ENCODE measurements around the gene ADIPOR2. TPM values are rescaled to one million over a fixed set of nuclear protein-coding genes. Genes with fewer than 3 reads are reported as not detected.

The ADIPOR2 gene
- total RNA-seq, 2 experiments from 2014 or later = 64.4 to 68.3 TPM

- Mint-ChIP-seq H3K36me3 (ENCODE audit: low read depth) (no peaks in the 10 kb centered on the region), H3K4me3 (no peak overlapping the region), H3K4me1 (ENCODE audit: low read depth) (peaks cover 16% of the 10 kb centered on the region), H3K27me3 (ENCODE audit: low read depth) (no peaks in the 10 kb centered on the region), H3K9me3 (ENCODE audit: insufficient read depth) (no peaks in the 10 kb centered on the region), H3K27ac (no peak overlapping the region)
- ChIA-PET POLR2A (no interaction called here), CTCF (no interaction called here)
- no peak for ATAC-seq
- DNase-seq = no peak
These were observed 115.6 kb downstream of the ADIPOR2 start for GRCh38 chr12:1806301-1807086.

- H3K27me3 Mint-ChIP-seq (ENCODE audit: low read depth) = no peaks in the 10 kb centered on the region
- CTCF ChIA-PET = no interaction called here
- H3K9me3 Mint-ChIP-seq (ENCODE audit: insufficient read depth) = no peaks in the 10 kb centered on the region
- H3K4me3 Mint-ChIP-seq = no peak overlapping the region
- DNase-seq (no peak), ATAC-seq (no peak)
- peaks cover 16% of the 10 kb centered on the region for H3K4me1 Mint-ChIP-seq (ENCODE audit: low read depth)
- H3K27ac Mint-ChIP-seq = no peak overlapping the region
- H3K36me3 Mint-ChIP-seq (ENCODE audit: low read depth) = no peaks in the 10 kb centered on the region
- POLR2A ChIA-PET = no interaction called here
These were observed 116.4 kb downstream of the ADIPOR2 start for GRCh38 chr12:1807087-1807860.

GRCh38 chr12:1808036-1808797, 117.3 kb downstream of the ADIPOR2 start:
- Mint-ChIP-seq H3K4me3 (no peak overlapping the region), H3K27ac (no peak overlapping the region), H3K27me3 (ENCODE audit: low read depth) (no peaks in the 10 kb centered on the region), H3K9me3 (ENCODE audit: insufficient read depth) (no peaks in the 10 kb centered on the region), H3K36me3 (ENCODE audit: low read depth) (no peaks in the 10 kb centered on the region), H3K4me1 (ENCODE audit: low read depth) (peaks cover 16% of the 10 kb centered on the region)
- ChIA-PET CTCF (no interaction called here), POLR2A (no interaction called here)
- no peak for ATAC-seq
- DNase-seq = no peak

GRCh38 chr12:1808798-1809480, 118.1 kb downstream of the ADIPOR2 start:
- H3K9me3 Mint-ChIP-seq (ENCODE audit: insufficient read depth) = no peaks in the 10 kb centered on the region
- no peaks in the 10 kb centered on the region for H3K27me3 Mint-ChIP-seq (ENCODE audit: low read depth)
- ATAC-seq (no peak), DNase-seq (no peak)
- no peak overlapping the region for H3K4me3 Mint-ChIP-seq
- no peaks in the 10 kb centered on the region for H3K36me3 Mint-ChIP-seq (ENCODE audit: low read depth)
- H3K4me1 Mint-ChIP-seq (ENCODE audit: low read depth) = peaks cover 16% of the 10 kb centered on the region
- CTCF ChIA-PET = no interaction called here
- H3K27ac Mint-ChIP-seq = no peak overlapping the region
- POLR2A ChIA-PET = no interaction called here

GRCh38 chr12:1809591-1810190, 118.8 kb downstream of the ADIPOR2 start:
- Mint-ChIP-seq H3K27me3 (ENCODE audit: low read depth) (peaks cover 3% of the 10 kb centered on the region), H3K9me3 (ENCODE audit: insufficient read depth) (no peaks in the 10 kb centered on the region), H3K4me1 (ENCODE audit: low read depth) (peaks cover 10% of the 10 kb centered on the region), H3K36me3 (ENCODE audit: low read depth) (no peaks in the 10 kb centered on the region), H3K4me3 (no peak overlapping the region), H3K27ac (no peak overlapping the region)
- no peak for DNase-seq
- ChIA-PET POLR2A (no interaction called here), CTCF (no interaction called here)
- ATAC-seq = no peak

GRCh38 chr12:1810201-1810930, 119.5 kb downstream of the ADIPOR2 start:
- H3K27me3 Mint-ChIP-seq (ENCODE audit: low read depth) = peaks cover 4% of the 10 kb centered on the region
- H3K27ac Mint-ChIP-seq = peak overlapping the region; percentile 28
- DNase-seq (no peak), ATAC-seq (no peak)
- no peaks in the 10 kb centered on the region for H3K9me3 Mint-ChIP-seq (ENCODE audit: insufficient read depth)
- H3K36me3 Mint-ChIP-seq (ENCODE audit: low read depth) = no peaks in the 10 kb centered on the region
- ChIA-PET CTCF (no interaction called here), POLR2A (no interaction called here)
- H3K4me1 Mint-ChIP-seq (ENCODE audit: low read depth) = peaks cover 9% of the 10 kb centered on the region
- peak overlapping the region; percentile 0 for H3K4me3 Mint-ChIP-seq

- ChIA-PET POLR2A (no interaction called here), CTCF (interaction anchor here (2.1 kb wide), 1 partner anchor 129 kb away, joined by 12 read pairs; no protein-coding TSS in a partner anchor)
- H3K27me3 Mint-ChIP-seq (ENCODE audit: low read depth) = peaks cover 4% of the 10 kb centered on the region
- no peaks in the 10 kb centered on the region for H3K9me3 Mint-ChIP-seq (ENCODE audit: insufficient read depth)
- H3K27ac Mint-ChIP-seq = peak overlapping the region; percentile 28
- no peaks in the 10 kb centered on the region for H3K36me3 Mint-ChIP-seq (ENCODE audit: low read depth)
- no peak for DNase-seq
- peaks cover 9% of the 10 kb centered on the region for H3K4me1 Mint-ChIP-seq (ENCODE audit: low read depth)
- ATAC-seq = no peak
- H3K4me3 Mint-ChIP-seq = peak overlapping the region; percentile 39
These were observed 120.0 kb downstream of the ADIPOR2 start for GRCh38 chr12:1810931-1811280.

- H3K36me3 Mint-ChIP-seq (ENCODE audit: low read depth) = no peaks in the 10 kb centered on the region
- H3K27me3 Mint-ChIP-seq (ENCODE audit: low read depth) = peaks cover 4% of the 10 kb centered on the region
- POLR2A ChIA-PET = no interaction called here
- H3K4me3 Mint-ChIP-seq = peak overlapping the region; percentile 39
- CTCF ChIA-PET = interaction anchor here (2.1 kb wide), 1 partner anchor 129 kb away, joined by 12 read pairs; no protein-coding TSS in a partner anchor
- H3K4me1 Mint-ChIP-seq (ENCODE audit: low read depth) = peaks cover 9% of the 10 kb centered on the region
- ATAC-seq = peak; percentile 54
- DNase-seq = peak; percentile 49
- H3K27ac Mint-ChIP-seq = peak overlapping the region; percentile 28
- no peaks in the 10 kb centered on the region for H3K9me3 Mint-ChIP-seq (ENCODE audit: insufficient read depth)
These were observed 120.5 kb downstream of the ADIPOR2 start for GRCh38 chr12:1811281-1811947.

- peak overlapping the region; percentile 28 for H3K27ac Mint-ChIP-seq
- H3K36me3 Mint-ChIP-seq (ENCODE audit: low read depth) = no peaks in the 10 kb centered on the region
- CTCF ChIA-PET = interaction anchor here (2.1 to 3.3 kb wide), 2 partner anchors 21 to 128 kb away, joined by 10 to 12 read pairs; no protein-coding TSS in a partner anchor
- peaks cover 4% of the 10 kb centered on the region for H3K27me3 Mint-ChIP-seq (ENCODE audit: low read depth)
- no peaks in the 10 kb centered on the region for H3K9me3 Mint-ChIP-seq (ENCODE audit: insufficient read depth)
- no peak for DNase-seq
- peak overlapping the region; percentile 39 for H3K4me3 Mint-ChIP-seq
- ATAC-seq = no peak
- POLR2A ChIA-PET = no interaction called here
- peaks cover 9% of the 10 kb centered on the region for H3K4me1 Mint-ChIP-seq (ENCODE audit: low read depth)
These were observed 121.0 kb downstream of the ADIPOR2 start for GRCh38 chr12:1811948-1812291.

GRCh38 chr12:1812650-1813302, 121.9 kb downstream of the ADIPOR2 start:
- no peak overlapping the region for H3K4me3 Mint-ChIP-seq
- ChIA-PET POLR2A (interaction anchor here (0.5 kb wide), 1 partner anchor 112 kb away, joined by 3 read pairs; no protein-coding TSS in a partner anchor), CTCF (interaction anchor here (2.1 to 3.3 kb wide), 2 partner anchors 22 to 127 kb away, joined by 10 to 12 read pairs; no protein-coding TSS in a partner anchor)
- ATAC-seq (no peak), DNase-seq (no peak)
- H3K4me1 Mint-ChIP-seq (ENCODE audit: low read depth) = peaks cover 9% of the 10 kb centered on the region
- no peaks in the 10 kb centered on the region for H3K36me3 Mint-ChIP-seq (ENCODE audit: low read depth)
- H3K27me3 Mint-ChIP-seq (ENCODE audit: low read depth) = peaks cover 4% of the 10 kb centered on the region
- H3K9me3 Mint-ChIP-seq (ENCODE audit: insufficient read depth) = no peaks in the 10 kb centered on the region
- no peak overlapping the region for H3K27ac Mint-ChIP-seq

Data from activated CD8-positive, alpha-beta T cell treated with anti-CD3 and anti-CD28 coated beads, Interleukin-2, amount 10 ng/mL, durations not matched to agents 7 days and 5 days (primary cell).